ENCODE measurements around the gene ZSCAN22. TPM values are rescaled to one million over a fixed set of nuclear protein-coding genes. Genes with fewer than 3 reads are reported as not detected.
A peak's percentile ranks its signal among the peaks of the same experiment; 100 is the strongest.

ZSCAN22 gene
- total RNA-seq, 1 experiment from 2014 or later: 4.6 TPM

- Histone ChIP-seq H3K27me3 (ENCODE audit: insufficient read depth, low read length) (no peaks in the 10 kb centered on the region), H4K20me1 (ENCODE audit: insufficient read depth) (no peaks in the 10 kb centered on the region), H3K79me2 (ENCODE audit: insufficient read depth, low read length) (no peaks in the 10 kb centered on the region), H3K9ac (ENCODE audit: low read length) (no peak overlapping the region), H3K9me2 (ENCODE audit: insufficient read depth) (no peaks in the 10 kb centered on the region), H3K27ac (ENCODE audit: low read depth, low read length) (no peak overlapping the region), H3K9me3 (ENCODE audit: control insufficient read depth in 1 of 2, insufficient read depth in 1 of 2, low read depth in 1 of 2, low read length in 2 of 2) (peaks cover 0 to 4% of the 10 kb centered on the region in 2 experiments; a peak in 1 of 4 replicates), H3K4me3 (replicated peaks in 1 of 2; ENCODE audit: low read depth in 1 of 2, low read length in 2 of 2) (no peak overlapping the region), H2AFZ (ENCODE audit: low read depth, low read length, poor library complexity, severe bottlenecking) (no peak overlapping the region), H3K4me1 (ENCODE audit: control insufficient read depth in 1 of 2, insufficient read depth in 2 of 2, low read length in 2 of 2) (no peaks in the 10 kb centered on the region), H3K36me3 (ENCODE audit: control insufficient read depth in 1 of 2, insufficient read depth in 2 of 2, low read length in 2 of 2) (peaks cover 0 to 21% of the 10 kb centered on the region in 2 experiments; a peak in 1 of 4 replicates), H3K4me2 (ENCODE audit: low read length) (no peak overlapping the region)
- ChIA-PET POLR2A (no interaction called here), RAD21 (ENCODE audit: low non-redundant PET in 1 of 2, low total read pairs in 2 of 2, uncharacterized antibody in 2 of 2, unreplicated experiment in 2 of 2) (no interaction called here), CTCF (no interaction called here)
- ATAC-seq (peak; percentile 34; the same call in 1 of the 2 replicates), DNase-seq (ENCODE audit: low read depth, low spot score) (no peak)
- BruUV-seq (replicated peaks): no TSS peak
- intact Hi-C loops (cut with micrococcal nuclease): no loop called here
- TF ChIP-seq ZFX (IDR thresholded peaks at IDR 0.05) (no peak), CTCF (IDR thresholded peaks at IDR 0.05 in 2 of 3, conservative IDR thresholded peaks at IDR 0.05 in 1 of 3; ENCODE audit: borderline replicate concordance in 1 of 3, insufficient read depth in 1 of 3, low read depth in 2 of 3, low read length in 2 of 3) (0 out of 6 replicates have a peak, but pooled peaks of 1 of the 3 experiments have one; percentile 9)
Measured at GRCh38 chr19:58338825-58339558, 12.2 kb downstream of the ZSCAN22 start.

- H4K20me1 ChIP-seq (ENCODE audit: insufficient read depth): no peaks in the 10 kb centered on the region
- no peaks in the 10 kb centered on the region for H3K79me2 ChIP-seq (ENCODE audit: insufficient read depth, low read length)
- H3K4me1 ChIP-seq (ENCODE audit: control insufficient read depth in 1 of 2, insufficient read depth in 2 of 2, low read length in 2 of 2): no peaks in the 10 kb centered on the region
- CTCF ChIA-PET: no interaction called here
- H3K4me2 ChIP-seq (ENCODE audit: low read length): no peak overlapping the region
- no peaks in the 10 kb centered on the region for H3K9me2 ChIP-seq (ENCODE audit: insufficient read depth)
- POLR2A ChIA-PET: interaction anchor here (0.8 to 0.9 kb wide), 2 partner anchors 15 to 17 kb away, joined by 3 to 4 read pairs; partner anchors contain the start of gene ZNF497
- TF ChIP-seq CTCF (IDR thresholded peaks at IDR 0.05 in 2 of 3, conservative IDR thresholded peaks at IDR 0.05 in 1 of 3; ENCODE audit: borderline replicate concordance in 1 of 3, insufficient read depth in 1 of 3, low read depth in 2 of 3, low read length in 2 of 3): no peak
- no peak for TF ChIP-seq CBX3 (IDR thresholded peaks at IDR 0.05; ENCODE audit: low read depth)
- no peak for TF ChIP-seq ZFX (IDR thresholded peaks at IDR 0.05)
- H3K9ac ChIP-seq (ENCODE audit: low read length): no peak overlapping the region
- no TSS peak for BruUV-seq (replicated peaks)
- DNase-seq (ENCODE audit: low read depth, low spot score): no peak
- H3K27me3 ChIP-seq (ENCODE audit: insufficient read depth, low read length): no peaks in the 10 kb centered on the region
- RAD21 ChIA-PET (ENCODE audit: low non-redundant PET in 1 of 2, low total read pairs in 2 of 2, uncharacterized antibody in 2 of 2, unreplicated experiment in 2 of 2): no interaction called here
- no peak overlapping the region for H3K4me3 ChIP-seq (replicated peaks in 1 of 2; ENCODE audit: low read depth in 1 of 2, low read length in 2 of 2)
- intact Hi-C loops (cut with micrococcal nuclease): no loop called here
- no peak overlapping the region for H2AFZ ChIP-seq (ENCODE audit: low read depth, low read length, poor library complexity, severe bottlenecking)
- ATAC-seq: no peak
- H3K9me3 ChIP-seq (ENCODE audit: control insufficient read depth in 1 of 2, insufficient read depth in 1 of 2, low read depth in 1 of 2, low read length in 2 of 2): no peaks in the 10 kb centered on the region
- H3K27ac ChIP-seq (ENCODE audit: low read depth, low read length): no peak overlapping the region
- no peaks in the 10 kb centered on the region for H3K36me3 ChIP-seq (ENCODE audit: control insufficient read depth in 1 of 2, insufficient read depth in 2 of 2, low read length in 2 of 2)
Measured at GRCh38 chr19:58345558-58345957, 18.8 kb downstream of the ZSCAN22 start.
